ENCODE data around the gene FAM114A1.
"Not testable (repeated sequence)": the region's sequence is repeated elsewhere in the genome, so short reads cannot be mapped to it uniquely, and the experiment has no call there.

The FAM114A1 gene

DNA sequence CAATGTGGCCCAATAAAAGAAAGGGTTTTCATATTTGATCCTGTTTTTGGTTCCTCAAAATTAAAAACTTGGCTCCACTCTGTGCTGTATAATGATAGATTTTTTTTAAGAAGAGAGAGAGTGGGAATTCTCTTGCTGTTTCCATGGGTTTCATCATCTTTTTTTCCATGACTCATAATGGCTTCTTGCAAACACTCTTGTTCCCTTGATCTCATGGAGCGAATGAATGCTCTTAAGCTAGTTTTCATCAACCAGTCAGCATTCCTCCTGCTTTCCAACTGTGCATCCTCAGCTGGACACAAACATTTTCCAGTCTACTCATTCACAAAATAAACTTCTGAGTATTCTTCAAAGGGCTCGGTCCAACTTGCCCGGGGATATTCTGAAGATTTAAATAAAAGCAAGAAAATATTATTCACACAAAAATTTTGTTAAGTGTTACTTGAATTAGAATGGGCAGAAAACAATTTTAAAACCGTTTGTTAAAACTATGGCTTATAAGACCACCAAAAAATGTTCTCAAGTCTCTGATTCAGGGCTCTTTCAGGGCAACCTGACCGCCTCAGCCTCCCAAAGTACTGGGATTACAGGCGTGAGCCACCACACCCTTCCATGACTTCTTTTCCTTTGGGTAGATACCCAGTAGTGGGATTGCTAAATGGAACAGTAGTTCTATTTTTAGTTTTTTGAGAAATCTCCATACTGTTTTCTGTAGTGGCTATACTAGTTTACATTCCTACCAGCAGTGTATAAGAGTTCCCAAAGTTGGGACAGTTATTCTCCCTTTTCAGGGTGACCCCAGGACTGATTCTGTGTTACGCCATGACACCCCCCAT lies 99.9 kb downstream of the FAM114A1 start:
- no peak for DNase-seq (ENCODE audit: low spot score)

DNA sequence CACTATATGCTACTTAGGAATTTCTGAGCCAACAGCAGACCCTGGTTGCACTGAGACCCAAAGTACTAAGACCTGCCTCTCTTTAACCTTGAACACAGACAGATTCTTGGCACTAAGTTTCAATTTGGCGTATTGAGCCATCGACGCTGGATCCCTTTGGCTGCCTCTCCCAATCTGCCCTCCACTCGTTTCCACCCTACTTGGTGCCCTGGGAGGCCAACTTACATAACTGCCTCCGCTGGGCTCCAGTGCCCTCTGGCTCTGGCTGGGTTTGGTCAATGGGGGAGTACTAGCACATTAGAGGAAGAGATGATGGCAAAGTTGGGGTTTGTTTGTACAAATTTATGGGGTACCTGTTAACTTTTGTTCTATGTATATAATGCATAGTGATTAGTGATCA lies 101.1 kb downstream of the FAM114A1 start:
- DNase-seq (ENCODE audit: low spot score) = no peak

- no peak for DNase-seq (ENCODE audit: low spot score)
These were observed 108.7 kb downstream of the FAM114A1 start for GRCh38 chr4:38976308-38976707.

GRCh38 chr4:38979081-38979480 lies 111.5 kb downstream of the FAM114A1 start:
- no peak for DNase-seq (ENCODE audit: low spot score)

GRCh38 chr4:38979511-38980230 lies 112.1 kb downstream of the FAM114A1 start:
- no peak for DNase-seq (ENCODE audit: low spot score)

DNA sequence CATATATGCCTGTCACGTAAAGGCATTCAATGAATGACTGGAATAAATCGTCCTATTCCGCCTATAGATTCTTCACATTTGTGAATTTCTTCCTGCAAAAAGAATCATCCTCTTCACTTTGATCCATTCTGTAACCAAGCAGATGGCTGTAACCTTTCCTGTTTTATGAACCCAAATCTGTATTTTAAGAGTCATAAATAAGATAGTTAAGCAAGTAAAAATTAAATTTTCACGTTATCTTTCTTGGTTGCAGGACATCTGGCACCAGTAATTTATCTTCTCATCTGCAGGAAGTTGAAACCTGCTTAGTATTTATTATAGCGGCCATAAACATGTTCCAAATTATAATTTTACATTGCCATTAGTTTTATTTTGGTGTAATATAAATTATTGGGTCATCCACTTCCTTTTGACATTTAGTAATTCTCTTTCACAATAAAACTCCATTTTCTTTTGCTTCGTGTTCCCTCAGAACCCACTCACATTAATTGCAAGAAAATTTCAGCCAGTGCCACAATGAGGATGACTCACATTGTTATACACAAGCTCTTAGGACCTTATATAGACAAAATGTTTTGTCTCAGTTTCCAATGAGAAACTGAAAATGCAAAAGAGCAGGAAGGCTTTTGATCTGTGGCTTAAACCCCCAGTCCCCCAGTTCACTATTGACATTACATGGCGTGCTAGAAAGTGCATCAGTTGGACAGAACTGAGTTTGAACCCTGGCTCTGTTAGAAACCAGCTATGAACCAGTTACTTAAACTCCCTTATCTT lies 113.5 kb downstream of the FAM114A1 start:
- no peak for DNase-seq (ENCODE audit: low spot score)

DNA sequence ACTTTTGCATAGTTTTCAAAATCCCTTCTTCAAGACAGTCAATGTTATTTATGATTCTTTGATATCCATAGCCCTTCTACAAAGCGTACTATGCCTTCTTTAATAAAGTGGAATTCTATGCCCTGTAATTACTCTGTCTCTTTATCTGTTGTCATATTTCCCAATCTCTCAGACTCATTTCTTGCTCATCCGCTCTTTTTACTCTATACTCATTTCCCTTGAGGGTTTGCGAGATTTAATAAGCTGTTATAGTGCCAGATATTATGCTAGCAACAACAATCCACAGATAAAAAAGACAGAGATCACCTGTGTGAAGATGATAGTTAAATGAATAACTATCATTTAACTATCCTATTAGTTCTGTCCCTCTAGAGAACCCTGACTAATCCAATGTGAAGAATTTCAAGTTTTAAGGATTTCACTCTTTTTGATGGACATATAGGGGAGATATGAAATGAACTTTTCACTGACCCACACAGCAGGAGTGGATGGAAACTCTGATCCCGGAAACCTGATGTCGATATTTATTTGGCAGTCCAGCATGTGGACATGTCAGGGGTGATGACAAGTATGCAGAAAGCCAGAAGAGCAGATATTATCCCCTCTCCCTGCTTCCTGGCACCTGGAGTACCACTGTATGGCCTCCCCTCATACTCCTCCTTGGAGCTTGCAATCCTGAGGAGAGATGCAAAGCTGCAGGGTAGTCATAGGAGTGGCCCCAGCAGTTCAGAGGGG lies 114.9 kb downstream of the FAM114A1 start:
- DNase-seq (ENCODE audit: low spot score) = no peak

GRCh38 chr4:38983291-38983690 lies 115.7 kb downstream of the FAM114A1 start:
- DNase-seq (ENCODE audit: low spot score) = no peak

GRCh38 chr4:38983787-38984598 lies 116.4 kb downstream of the FAM114A1 start:
- no peak for DNase-seq (ENCODE audit: low spot score)

GRCh38 chr4:38985410-38986100 lies 117.9 kb downstream of the FAM114A1 start:
- DNase-seq (ENCODE audit: low spot score) = no peak

GRCh38 chr4:38987491-38987890 lies 119.9 kb downstream of the FAM114A1 start:
- no peak for DNase-seq (ENCODE audit: low spot score)

DNA sequence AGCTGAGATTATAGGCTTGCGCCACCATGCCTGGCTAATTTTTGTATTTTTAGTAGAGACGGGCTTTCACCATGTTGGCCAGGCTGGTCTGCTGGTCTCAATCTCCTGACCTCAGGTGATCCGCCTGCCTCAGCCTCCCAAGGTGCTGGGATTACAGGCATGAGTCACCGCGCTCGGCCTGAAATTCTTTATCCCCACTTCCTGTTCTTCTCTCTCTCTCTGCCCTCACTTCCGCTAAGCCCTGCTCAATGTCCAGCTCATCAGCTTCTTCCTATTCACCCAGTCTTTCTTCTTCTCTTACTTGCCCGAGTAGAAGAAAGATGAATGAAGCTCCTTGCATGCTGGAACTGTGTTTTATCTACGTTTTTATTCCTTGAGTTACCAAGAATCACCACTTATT lies 120.7 kb downstream of the FAM114A1 start:
- not testable (repeated sequence) for DNase-seq (ENCODE audit: low spot score)

DNA sequence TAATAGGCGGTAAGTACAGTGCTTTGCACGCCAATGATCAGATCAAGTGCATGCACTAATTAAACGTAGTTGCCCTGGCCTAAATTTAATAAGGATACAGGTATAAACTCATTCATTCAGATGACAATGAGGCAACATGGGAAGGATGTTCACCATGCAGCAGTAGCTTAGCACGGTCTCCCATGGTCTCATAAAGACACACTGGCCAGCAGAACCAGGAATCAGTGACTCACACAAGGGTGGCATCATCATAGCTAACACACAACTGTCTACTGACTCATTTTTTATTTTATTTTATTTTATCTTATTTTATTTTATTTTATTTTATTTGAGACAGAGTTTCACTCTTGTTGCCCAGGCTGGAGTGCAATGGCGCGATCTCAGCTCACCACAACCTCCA lies 121.9 kb downstream of the FAM114A1 start:
- DNase-seq (ENCODE audit: low spot score) = no peak

DNA sequence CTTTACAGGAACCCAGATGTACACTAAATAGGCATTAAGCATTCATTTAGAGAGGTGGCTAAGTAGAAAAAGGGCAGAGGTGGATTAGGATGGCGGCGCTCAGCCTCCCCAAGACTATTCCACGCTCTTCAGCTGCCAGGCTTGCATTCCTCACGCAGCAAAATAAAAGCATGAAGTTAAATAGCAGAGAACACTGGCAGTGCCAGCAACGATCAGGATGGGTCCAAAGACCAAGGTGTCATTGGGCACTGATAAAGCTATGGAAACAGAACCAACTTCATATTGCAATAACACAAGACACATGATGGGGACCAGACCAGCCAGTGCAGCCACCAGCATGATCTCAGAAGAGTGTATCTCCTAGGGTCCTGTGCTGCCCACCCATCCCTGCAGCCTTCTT lies 122.6 kb downstream of the FAM114A1 start:
- no peak for DNase-seq (ENCODE audit: low spot score)

GRCh38 chr4:38993683-38994082 lies 126.1 kb downstream of the FAM114A1 start:
- no peak for DNase-seq (ENCODE audit: low spot score)

- DNase-seq (ENCODE audit: low spot score) = no peak
These were observed 126.5 kb downstream of the FAM114A1 start for GRCh38 chr4:38994135-38994534.
